ENCODE measurements around the gene TRNP1. TPM values are rescaled to one million over a fixed set of nuclear protein-coding genes. Genes with fewer than 3 reads are reported as not detected.

The TRNP1 gene
- polyA plus RNA-seq, 1 donor (not counting 4 experiments of a cell fraction or from before 2014, with no cell fraction given): 164 TPM

- peak overlapping the region; percentile 99 for H3K27ac ChIP-seq (ENCODE audit: control insufficient read depth, insufficient read depth, low read length)
- peaks cover 33% of the 10 kb centered on the region for H3K79me2 ChIP-seq (ENCODE audit: control insufficient read depth, insufficient read depth, low read length)
Observed at GRCh38 chr1:26996665-26997064, 3.2 kb downstream of the TRNP1 start.

GRCh38 chr1:26998429-26999300 lies 5.2 kb downstream of the TRNP1 start:
- TF ChIP-seq CTCF (optimal IDR thresholded peaks at IDR 0.05 in 1 of 3, IDR thresholded peaks at IDR 0.05 in 1 of 3, conservative IDR thresholded peaks at IDR 0.05 in 1 of 3; ENCODE audit: extremely low read depth in 1 of 3, insufficient read depth in 2 of 3, low read length in 3 of 3): no peak
- TF ChIP-seq EZH2 (IDR thresholded peaks at IDR 0.05; ENCODE audit: low read length): no peak
- Histone ChIP-seq H3K4me1 (ENCODE audit: control insufficient read depth, extremely low read depth, insufficient read depth, low read length) (peaks cover 78% of the 10 kb centered on the region), H3K27ac (ENCODE audit: control insufficient read depth, insufficient read depth, low read length) (peak overlapping the region; percentile 99), H3K79me2 (ENCODE audit: control insufficient read depth, insufficient read depth, low read length) (peaks cover 32% of the 10 kb centered on the region), H3K4me3 (ENCODE audit: control insufficient read depth in 2 of 3, extremely low read depth in 1 of 3, insufficient read depth in 2 of 3, low read depth in 1 of 3, low read length in 3 of 3) (peak overlapping the region; percentile 4 to 80 (median 62)), H3K27me3 (ENCODE audit: control insufficient read depth, extremely low read depth, insufficient read depth, low read length) (no peaks in the 10 kb centered on the region), H3K36me3 (ENCODE audit: control insufficient read depth in 2 of 2, extremely low read depth in 1 of 2, insufficient read depth in 2 of 2, low read length in 2 of 2) (peaks cover 8 to 23% of the 10 kb centered on the region in 2 experiments), H3K4me2 (ENCODE audit: control insufficient read depth, extremely low read depth, insufficient read depth, low read depth, low read length) (peak overlapping the region; percentile 84), H3K9me3 (ENCODE audit: control insufficient read depth, low read depth, low read length) (no peaks in the 10 kb centered on the region), H4K20me1 (ENCODE audit: control insufficient read depth, extremely low read depth, insufficient read depth, low read length) (no peaks in the 10 kb centered on the region), H3K9ac (ENCODE audit: control insufficient read depth, extremely low read depth, insufficient read depth, low read length) (peak overlapping the region; percentile 91), H3K9me1 (ENCODE audit: control insufficient read depth, extremely low read depth, insufficient read depth, low read length) (peaks cover 2% of the 10 kb centered on the region), H2AFZ (ENCODE audit: control insufficient read depth, low read length) (no peak overlapping the region)
- DNase-seq (ENCODE audit: low read depth, low spot score) (no peak), FAIRE-seq (no peak)
- dilution Hi-C loops (cut with MboI; ENCODE audit: extremely low pct_ligation_motif_present, low sequenced_read_pairs): no loop called here

More at GRCh38 chr1:26996665-26997064, 3.2 kb downstream of the TRNP1 start:
- H4K20me1 ChIP-seq (ENCODE audit: control insufficient read depth, extremely low read depth, insufficient read depth, low read length): no peaks in the 10 kb centered on the region
- peaks cover 70% of the 10 kb centered on the region for H3K4me1 ChIP-seq (ENCODE audit: control insufficient read depth, extremely low read depth, insufficient read depth, low read length)
- peak overlapping the region; percentile 91 for H3K9ac ChIP-seq (ENCODE audit: control insufficient read depth, extremely low read depth, insufficient read depth, low read length)
- H3K9me3 ChIP-seq (ENCODE audit: control insufficient read depth, low read depth, low read length): no peaks in the 10 kb centered on the region
- dilution Hi-C loops (cut with MboI; ENCODE audit: extremely low pct_ligation_motif_present, low sequenced_read_pairs): no loop called here
- DNase-seq (ENCODE audit: low read depth, low spot score) (no peak), FAIRE-seq (no peak)
- H3K27me3 ChIP-seq (ENCODE audit: control insufficient read depth, extremely low read depth, insufficient read depth, low read length): no peaks in the 10 kb centered on the region
- no peak for TF ChIP-seq CTCF (optimal IDR thresholded peaks at IDR 0.05 in 1 of 3, IDR thresholded peaks at IDR 0.05 in 1 of 3, conservative IDR thresholded peaks at IDR 0.05 in 1 of 3; ENCODE audit: extremely low read depth in 1 of 3, insufficient read depth in 2 of 3, low read length in 3 of 3)
- no peak for TF ChIP-seq EZH2 (IDR thresholded peaks at IDR 0.05; ENCODE audit: low read length)
- peaks cover 7 to 17% of the 10 kb centered on the region in 2 experiments for H3K36me3 ChIP-seq (ENCODE audit: control insufficient read depth in 2 of 2, extremely low read depth in 1 of 2, insufficient read depth in 2 of 2, low read length in 2 of 2)
- no peak overlapping the region for H2AFZ ChIP-seq (ENCODE audit: control insufficient read depth, low read length)
- H3K4me3 ChIP-seq (ENCODE audit: control insufficient read depth in 2 of 3, extremely low read depth in 1 of 3, insufficient read depth in 2 of 3, low read depth in 1 of 3, low read length in 3 of 3): peak overlapping the region; percentile 80 to 83 (median 82)
- H3K9me1 ChIP-seq (ENCODE audit: control insufficient read depth, extremely low read depth, insufficient read depth, low read length): peaks cover 2% of the 10 kb centered on the region
- peak overlapping the region; percentile 84 for H3K4me2 ChIP-seq (ENCODE audit: control insufficient read depth, extremely low read depth, insufficient read depth, low read depth, low read length)

Measured in keratinocyte (primary cell).